H7 (cell line): ENCODE results near the gene SEC24D. TPM values are rescaled to one million over a fixed set of nuclear protein-coding genes. Genes with fewer than 3 reads are reported as not detected.

Experiments used
- DNase-seq: peaks from one replicate; pipeline ENCODE4 v3.0.0; 2012
- H3K27me3 ChIP-seq: 2 replicates; pipeline ENCODE4 v1.6.0; 2011; ENCODE audit warnings: mild to moderate bottlenecking, low read length; ENCODE audit not compliant: control insufficient read depth, insufficient read depth
- H3K36me3 ChIP-seq: replicated peaks from 2 replicates; pipeline ENCODE4 v1.5.1; 2011; ENCODE audit warnings: low read length; ENCODE audit not compliant: control insufficient read depth, insufficient read depth
- H3K4me3 ChIP-seq: 2 replicates; pipeline ENCODE4 v1.5.1; 2011; ENCODE audit warnings: low read depth, mild to moderate bottlenecking, control low read depth, low read length, moderate library complexity; ENCODE audit not compliant: insufficient read depth
- total RNA-seq: library from RNA; depleted of rRNA; stranded (reverse); fragments of >200 nt; shearing (Covaris generic); gene quantifications from 2 replicates; pipeline ENCODE4 v1.2.3, GENCODE V29; 2014

The SEC24D gene
- total RNA-seq, 1 experiment from 2014 or later, result 39.4 TPM

DNA sequence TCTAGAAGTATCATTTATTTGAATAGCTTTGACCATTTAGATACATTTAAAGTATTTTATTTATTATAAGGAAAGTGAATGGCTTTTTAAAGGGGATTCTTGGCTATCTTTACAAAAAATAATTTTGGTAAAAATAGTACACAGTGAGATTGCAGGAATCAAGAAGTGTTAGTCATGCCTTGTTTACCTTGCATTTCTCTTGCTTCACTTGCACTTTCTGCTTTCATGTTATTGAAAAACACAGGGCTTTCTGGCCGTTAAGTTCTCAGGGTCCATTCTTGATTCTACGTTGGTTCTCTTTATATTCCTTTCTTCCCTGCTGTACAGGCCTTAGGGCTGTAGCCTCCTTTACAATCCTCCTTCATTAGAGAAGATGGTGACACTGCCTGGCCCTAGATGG, 21.8 kb upstream of the SEC24D start:
- no peak overlapping the region for H3K4me3 ChIP-seq
- no peaks in the 10 kb centered on the region for H3K36me3 ChIP-seq
- no peaks in the 10 kb centered on the region for H3K27me3 ChIP-seq
- DNase-seq, result no peak

DNA sequence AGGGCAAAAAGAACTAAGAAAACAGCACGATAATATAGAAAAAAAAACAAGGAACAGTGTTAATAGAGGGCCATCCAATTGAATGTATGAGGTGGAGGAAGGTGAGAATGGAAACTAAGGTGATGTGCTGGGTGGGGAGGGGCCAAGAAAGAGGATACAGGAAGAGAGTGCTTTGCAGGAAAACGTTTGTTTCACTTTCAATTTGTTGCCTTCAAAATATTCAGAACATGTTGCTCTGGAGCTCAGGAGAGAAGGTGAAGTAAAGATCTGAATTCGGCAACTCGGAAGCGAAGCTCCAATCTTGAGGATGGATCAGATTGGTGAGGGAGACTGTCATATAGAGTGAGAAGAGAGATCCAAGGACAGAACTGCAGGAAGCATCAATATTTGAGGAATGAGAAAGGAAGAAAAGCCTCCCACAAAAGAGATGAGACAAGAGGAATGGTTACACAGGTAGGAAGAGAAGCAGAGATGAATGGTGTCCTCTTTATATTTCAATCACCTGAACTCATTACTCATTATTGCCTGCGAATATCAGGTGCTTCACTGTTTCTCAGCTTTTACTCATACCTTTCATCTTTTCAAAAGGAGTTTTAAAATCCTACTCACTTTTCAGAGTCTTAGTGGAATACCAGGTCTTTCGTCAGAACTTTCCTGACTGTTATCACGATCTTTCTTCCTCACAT, 14.7 kb upstream of the SEC24D start:
- Histone ChIP-seq H3K4me3 (peak overlapping the region; percentile 35), H3K27me3 (no peaks in the 10 kb centered on the region), H3K36me3 (no peaks in the 10 kb centered on the region)
- no peak for DNase-seq

DNA sequence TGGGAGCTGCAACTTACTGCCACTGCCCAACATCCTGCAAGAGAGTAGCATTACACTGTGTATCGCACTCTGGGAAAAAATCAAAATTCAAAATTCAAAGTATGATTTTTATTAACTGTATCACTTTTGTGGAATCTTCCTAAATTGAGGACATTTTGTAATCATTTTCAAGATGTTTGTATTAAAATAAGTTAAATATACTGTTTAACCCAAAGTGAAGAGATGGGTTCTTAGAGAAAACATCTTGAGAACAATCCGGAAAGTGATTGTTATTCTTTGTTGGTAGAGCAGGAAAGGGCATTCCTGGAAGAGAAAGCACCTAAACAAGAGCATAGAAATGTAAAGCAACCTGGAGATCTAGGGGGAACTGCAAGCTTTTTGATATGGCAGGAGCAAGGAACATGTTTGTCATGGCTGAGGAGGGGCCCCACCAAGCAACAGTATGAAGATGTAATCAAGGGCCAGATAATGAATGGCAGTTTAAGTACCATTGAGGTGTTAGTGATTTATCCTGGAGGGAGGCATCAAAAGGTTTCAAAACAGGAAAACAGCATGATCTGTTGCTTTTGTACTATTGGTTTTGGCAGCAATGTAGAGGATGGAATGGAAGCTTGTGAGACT, 14.1 kb upstream of the SEC24D start:
- peak overlapping the region; percentile 35; the same call in 1 of the 2 replicates for H3K4me3 ChIP-seq
- DNase-seq, result peak; percentile 48
- H3K36me3 ChIP-seq, result no peaks in the 10 kb centered on the region
- H3K27me3 ChIP-seq, result no peaks in the 10 kb centered on the region

GRCh38 chr4:118848901-118849300, 13.0 kb upstream of the SEC24D start:
- no peak for DNase-seq
- Histone ChIP-seq H3K27me3 (no peaks in the 10 kb centered on the region), H3K4me3 (no peak overlapping the region), H3K36me3 (no peaks in the 10 kb centered on the region)

GRCh38 chr4:118848242-118848641, 12.3 kb upstream of the SEC24D start:
- H3K27me3 ChIP-seq, result no peaks in the 10 kb centered on the region
- no peak overlapping the region for H3K4me3 ChIP-seq
- no peak for DNase-seq
- no peaks in the 10 kb centered on the region for H3K36me3 ChIP-seq

GRCh38 chr4:118846979-118847378, 11.1 kb upstream of the SEC24D start:
- DNase-seq, result no peak
- Histone ChIP-seq H3K27me3 (no peaks in the 10 kb centered on the region), H3K36me3 (no peaks in the 10 kb centered on the region), H3K4me3 (no peak overlapping the region)

GRCh38 chr4:118845552-118846050, 9.7 kb upstream of the SEC24D start:
- H3K27me3 ChIP-seq, result no peaks in the 10 kb centered on the region
- no peak overlapping the region for H3K4me3 ChIP-seq
- DNase-seq, result no peak
- no peaks in the 10 kb centered on the region for H3K36me3 ChIP-seq

DNA sequence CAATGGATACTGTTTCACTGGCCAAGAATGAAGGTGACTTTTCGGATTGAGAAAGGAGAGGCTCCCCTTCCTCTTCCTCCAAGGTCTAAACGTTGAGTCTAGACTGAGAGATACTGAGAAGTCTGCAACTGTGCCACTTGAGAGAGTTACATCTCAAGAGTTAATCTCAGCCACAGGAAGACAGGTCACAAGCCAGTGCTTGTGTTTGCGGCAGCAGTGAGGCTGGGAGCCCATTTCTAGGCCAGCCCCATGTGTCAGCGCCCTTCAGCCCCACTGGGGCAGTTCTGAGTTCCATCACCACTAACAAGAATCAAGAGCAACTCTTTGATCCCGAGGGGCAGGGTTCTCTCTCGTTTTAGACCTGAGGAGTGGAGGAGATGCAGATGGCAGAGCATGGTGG, 7.3 kb upstream of the SEC24D start:
- no peak for DNase-seq
- no peaks in the 10 kb centered on the region for H3K36me3 ChIP-seq
- H3K4me3 ChIP-seq, result no peak overlapping the region
- no peaks in the 10 kb centered on the region for H3K27me3 ChIP-seq

- H3K4me3 ChIP-seq, result no peak overlapping the region
- no peaks in the 10 kb centered on the region for H3K27me3 ChIP-seq
- H3K36me3 ChIP-seq, result no peaks in the 10 kb centered on the region
- no peak for DNase-seq
Measured at GRCh38 chr4:118842055-118842454, 6.1 kb upstream of the SEC24D start.

DNA sequence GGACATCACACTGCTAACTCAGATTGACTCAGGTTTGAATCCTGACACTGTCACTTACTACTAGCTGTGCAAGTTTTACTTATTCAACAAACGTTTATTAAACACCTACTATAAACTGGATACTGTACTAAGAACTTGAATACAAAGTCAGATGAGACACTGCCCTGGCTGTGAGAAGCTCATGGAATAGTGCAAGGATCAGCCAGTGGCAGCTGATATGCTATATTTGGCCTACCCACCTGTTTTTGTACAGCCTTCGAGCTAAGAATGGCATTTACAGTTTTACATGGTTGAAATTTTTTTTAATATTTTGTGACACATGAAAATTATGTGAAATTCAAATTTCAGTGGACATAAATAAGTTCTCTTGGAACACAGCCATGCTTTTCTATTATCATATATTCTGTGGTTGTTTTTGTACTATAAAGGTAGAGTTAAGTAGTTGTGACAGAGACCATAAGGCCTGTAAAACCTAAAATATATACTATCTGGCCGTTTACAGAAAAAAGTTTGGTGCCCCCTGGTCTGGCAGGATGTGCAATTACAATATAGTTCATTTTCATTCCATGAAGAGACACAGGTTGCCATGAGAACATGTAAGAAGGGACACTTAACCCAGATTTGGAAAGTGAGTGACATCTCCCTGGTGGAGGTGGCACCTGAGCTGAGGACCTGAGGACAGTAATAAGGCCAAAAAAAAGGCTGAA, 3.4 kb upstream of the SEC24D start:
- H3K27me3 ChIP-seq, result no peaks in the 10 kb centered on the region
- no peaks in the 10 kb centered on the region for H3K36me3 ChIP-seq
- H3K4me3 ChIP-seq, result no peak overlapping the region
- no peak for DNase-seq

GRCh38 chr4:118837121-118837507, 1.2 kb upstream of the SEC24D start:
- H3K4me3 ChIP-seq, result no peak overlapping the region
- H3K36me3 ChIP-seq, result peaks cover 10% of the 10 kb centered on the region
- no peaks in the 10 kb centered on the region for H3K27me3 ChIP-seq
- DNase-seq, result no peak

GRCh38 chr4:118836301-118837120, 585 bp upstream of the SEC24D start:
- Histone ChIP-seq H3K36me3 (peaks cover 10% of the 10 kb centered on the region), H3K27me3 (no peaks in the 10 kb centered on the region), H3K4me3 (peak overlapping the region; percentile 98)
- peak; percentile 49 for DNase-seq

GRCh38 chr4:118834960-118835569, 861 bp downstream of the SEC24D start:
- Histone ChIP-seq H3K27me3 (no peaks in the 10 kb centered on the region), H3K36me3 (peaks cover 11% of the 10 kb centered on the region), H3K4me3 (peak overlapping the region; percentile 98)
- DNase-seq, result peak; percentile 46

DNA sequence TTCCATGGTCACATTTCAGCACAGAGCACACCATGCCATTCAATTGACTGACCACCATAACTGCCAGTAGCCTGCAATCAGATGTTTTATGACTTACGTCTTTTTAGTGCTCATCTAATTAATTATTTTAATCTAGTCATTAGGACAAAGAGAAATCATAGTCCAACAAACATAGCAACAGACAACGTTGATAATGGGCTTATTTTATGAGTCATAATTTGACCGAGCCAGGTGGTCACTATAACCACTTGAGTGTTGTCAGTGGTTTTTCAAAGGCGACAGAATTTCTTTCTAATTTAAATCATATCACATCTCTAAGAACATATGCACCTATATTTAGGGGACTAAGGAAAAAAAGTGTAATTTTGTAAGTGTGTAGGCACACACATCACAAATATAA, 1.9 kb downstream of the SEC24D start:
- Histone ChIP-seq H3K36me3 (peaks cover 11% of the 10 kb centered on the region), H3K27me3 (no peaks in the 10 kb centered on the region), H3K4me3 (no peak overlapping the region)
- DNase-seq, result no peak
